Measurements from ENCODE around the gene OPA1. TPM values are rescaled to one million over a fixed set of nuclear protein-coding genes. Genes with fewer than 3 reads are reported as not detected.

Gene OPA1
- polyA plus RNA-seq, 1 donor, result 45.5 TPM

Other genes with a start within 250 kb of the OPA1 start
- 0.09 TPM for gene ATP13A5, start 214.5 kb upstream of the OPA1 start, polyA plus RNA-seq
- gene ATP13A4, start 38.3 kb upstream of the OPA1 start, polyA plus RNA-seq, result 15.6 TPM

All from large intestine (tissue), 1 donor.